Endometrial microvascular endothelial cells (primary cell): ENCODE measurements around the gene CABP7. TPM values are rescaled to one million over a fixed set of nuclear protein-coding genes. Genes with fewer than 3 reads are reported as not detected.

Experiments used
- in situ Hi-C: cut with HindIII; loops from 2 replicates; pipeline ENCODE4 v1.10.0; 2017; ENCODE audit warnings: low sequenced_read_pairs, low pct_unique_long_range_greater_than_20kb; ENCODE audit errors: inconsistent ontology term
- total RNA-seq: library from RNA; depleted of rRNA; stranded (reverse); fragments of >200 nt; gene quantifications from one replicate; pipeline ENCODE4 v1.2.3, GENCODE V29; 2015; ENCODE audit errors: inconsistent ontology term

Gene CABP7
- not detected for total RNA-seq

- in situ Hi-C loops, result no loop called here
These were observed at the start of gene CABP7 for GRCh38 chr22:29719899-29720645. CABP7 (plus strand) TSS chr22:29720003; CDS start chr22:29720425, 422 bp downstream.

- in situ Hi-C loops, result no loop called here
These were observed 49.2 kb upstream of the CABP7 start for GRCh38 chr22:29670626-29671025.

- in situ Hi-C loops, result no loop called here
These were observed 46.3 kb upstream of the CABP7 start for GRCh38 chr22:29673361-29674066.

- in situ Hi-C loops, result no loop called here
These were observed 45.7 kb upstream of the CABP7 start for GRCh38 chr22:29674121-29674520.

- in situ Hi-C loops, result no loop called here
These were observed 40.5 kb upstream of the CABP7 start for GRCh38 chr22:29679316-29679715.

GRCh38 chr22:29683536-29683935 lies 36.3 kb upstream of the CABP7 start:
- in situ Hi-C loops, result no loop called here

- in situ Hi-C loops, result no loop called here
These were observed 35.6 kb upstream of the CABP7 start for GRCh38 chr22:29684244-29684643.

- in situ Hi-C loops, result no loop called here
These were observed 30.5 kb upstream of the CABP7 start for GRCh38 chr22:29689206-29689879.

- in situ Hi-C loops, result no loop called here
These were observed 30.0 kb upstream of the CABP7 start for GRCh38 chr22:29689880-29690213.

GRCh38 chr22:29690476-29690875 lies 29.3 kb upstream of the CABP7 start:
- in situ Hi-C loops, result no loop called here

GRCh38 chr22:29691636-29692326 lies 28.0 kb upstream of the CABP7 start:
- in situ Hi-C loops, result no loop called here

- in situ Hi-C loops, result no loop called here
These were observed 27.5 kb upstream of the CABP7 start for GRCh38 chr22:29692327-29692640.

- in situ Hi-C loops, result no loop called here
These were observed 26.6 kb upstream of the CABP7 start for GRCh38 chr22:29693161-29693560.

- in situ Hi-C loops, result no loop called here
These were observed 26.1 kb upstream of the CABP7 start for GRCh38 chr22:29693671-29694070.

- in situ Hi-C loops, result no loop called here
These were observed 24.5 kb upstream of the CABP7 start for GRCh38 chr22:29695129-29695926.

- in situ Hi-C loops, result no loop called here
These were observed 21.8 kb upstream of the CABP7 start for GRCh38 chr22:29697853-29698598.

- in situ Hi-C loops, result no loop called here
These were observed 19.4 kb upstream of the CABP7 start for GRCh38 chr22:29700206-29700899.

- in situ Hi-C loops, result no loop called here
These were observed 19.0 kb upstream of the CABP7 start for GRCh38 chr22:29700900-29701154.
